ENCODE results near the gene KCTD16. TPM values are rescaled to one million over a fixed set of nuclear protein-coding genes. Genes with fewer than 3 reads are reported as not detected.

The KCTD16 gene
- total RNA-seq, 1 experiment from 2014 or later = 0.14 TPM

GRCh38 chr5:144131261-144131660 is 39.4 kb upstream of the KCTD16 start:
- intact Hi-C loops (cut with micrococcal nuclease; ENCODE audit: unreplicated experiment) = no loop called here
- no peaks in the 10 kb centered on the region for H3K36me3 Mint-ChIP-seq (ENCODE audit: insufficient read depth, unreplicated experiment)
- no peaks in the 10 kb centered on the region for H3K4me1 Mint-ChIP-seq (ENCODE audit: low read depth, unreplicated experiment)
- no peaks in the 10 kb centered on the region for H3K9me3 Mint-ChIP-seq (ENCODE audit: low read depth, unreplicated experiment)
- CTCF ChIA-PET = interaction anchor here (0.7 kb wide), 1 partner anchor 11 kb away, joined by 4 read pairs; no protein-coding TSS in a partner anchor
- no peak overlapping the region for H3K4me3 Mint-ChIP-seq (ENCODE audit: low read depth, unreplicated experiment)
- DNase-seq = no peak
- TF ChIP-seq CTCF (IDR thresholded peaks at IDR 0.05; ENCODE audit: unreplicated experiment) = no peak
- no peak overlapping the region for H3K27ac Mint-ChIP-seq (ENCODE audit: unreplicated experiment)
- no peaks in the 10 kb centered on the region for H3K27me3 Mint-ChIP-seq (ENCODE audit: unreplicated experiment)
- BruUV-seq (replicated peaks) = no TSS peak

- peaks cover under 1% of the 10 kb centered on the region for H3K4me1 Mint-ChIP-seq (ENCODE audit: low read depth, unreplicated experiment)
- CTCF ChIA-PET = interaction anchor here (1.8 kb wide), 1 partner anchor 9 kb away, joined by 6 read pairs; no protein-coding TSS in a partner anchor
- intact Hi-C loops (cut with micrococcal nuclease; ENCODE audit: unreplicated experiment) = no loop called here
Measured at GRCh38 chr5:144133050-144133633, 37.5 kb upstream of the KCTD16 start.

GRCh38 chr5:144134194-144134826 is 36.4 kb upstream of the KCTD16 start:
- CTCF ChIA-PET = interaction anchor here (1.8 kb wide), 1 partner anchor 8 kb away, joined by 6 read pairs; no protein-coding TSS in a partner anchor
- no peaks in the 10 kb centered on the region for H3K36me3 Mint-ChIP-seq (ENCODE audit: insufficient read depth, unreplicated experiment)
- no peaks in the 10 kb centered on the region for H3K9me3 Mint-ChIP-seq (ENCODE audit: low read depth, unreplicated experiment)
- no TSS peak for BruUV-seq (replicated peaks)
- no peak for DNase-seq
- peaks cover 12% of the 10 kb centered on the region for H3K4me1 Mint-ChIP-seq (ENCODE audit: low read depth, unreplicated experiment)
- H3K4me3 Mint-ChIP-seq (ENCODE audit: low read depth, unreplicated experiment) = no peak overlapping the region
- no peak for TF ChIP-seq CTCF (IDR thresholded peaks at IDR 0.05; ENCODE audit: unreplicated experiment)
- H3K27me3 Mint-ChIP-seq (ENCODE audit: unreplicated experiment) = no peaks in the 10 kb centered on the region
- intact Hi-C loops (cut with micrococcal nuclease; ENCODE audit: unreplicated experiment) = no loop called here
- H3K27ac Mint-ChIP-seq (ENCODE audit: unreplicated experiment) = no peak overlapping the region

More at GRCh38 chr5:144133050-144133633, 37.5 kb upstream of the KCTD16 start:
- no peaks in the 10 kb centered on the region for H3K9me3 Mint-ChIP-seq (ENCODE audit: low read depth, unreplicated experiment)
- no peak for TF ChIP-seq CTCF (IDR thresholded peaks at IDR 0.05; ENCODE audit: unreplicated experiment)
- no peak overlapping the region for H3K4me3 Mint-ChIP-seq (ENCODE audit: low read depth, unreplicated experiment)
- no peaks in the 10 kb centered on the region for H3K27me3 Mint-ChIP-seq (ENCODE audit: unreplicated experiment)
- BruUV-seq (replicated peaks) = no TSS peak
- H3K36me3 Mint-ChIP-seq (ENCODE audit: insufficient read depth, unreplicated experiment) = no peaks in the 10 kb centered on the region
- DNase-seq = no peak
- no peak overlapping the region for H3K27ac Mint-ChIP-seq (ENCODE audit: unreplicated experiment)

- H3K4me3 Mint-ChIP-seq (ENCODE audit: low read depth, unreplicated experiment) = no peak overlapping the region
Measured at GRCh38 chr5:144135113-144135762, 35.4 kb upstream of the KCTD16 start.

More at GRCh38 chr5:144135113-144135762, 35.4 kb upstream of the KCTD16 start:
- Mint-ChIP-seq H3K27me3 (ENCODE audit: unreplicated experiment) (no peaks in the 10 kb centered on the region), H3K4me1 (ENCODE audit: low read depth, unreplicated experiment) (peaks cover 13% of the 10 kb centered on the region), H3K27ac (ENCODE audit: unreplicated experiment) (no peak overlapping the region), H3K9me3 (ENCODE audit: low read depth, unreplicated experiment) (no peaks in the 10 kb centered on the region), H3K36me3 (ENCODE audit: insufficient read depth, unreplicated experiment) (no peaks in the 10 kb centered on the region)
- TF ChIP-seq CTCF (IDR thresholded peaks at IDR 0.05; ENCODE audit: unreplicated experiment) = no peak
- no TSS peak for BruUV-seq (replicated peaks)
- intact Hi-C loops (cut with micrococcal nuclease; ENCODE audit: unreplicated experiment) = loop anchor here (5.0 kb wide), 1 partner anchor 158 kb away; no protein-coding TSS in a partner anchor
- CTCF ChIA-PET = interaction anchor here (0.7 kb wide), 1 partner anchor 517 kb away, joined by 5 read pairs; no protein-coding TSS in a partner anchor
- no peak for DNase-seq

Measured in Calu3 (cell line).